ENCODE measurements around the gene CASP2. TPM values are rescaled to one million over a fixed set of nuclear protein-coding genes. Genes with fewer than 3 reads are reported as not detected.
A peak's percentile ranks its signal among the peaks of the same experiment; 100 is the strongest.

Gene CASP2
- polyA plus RNA-seq, 1 of the 3 experiments (the other 2 are of a cell fraction) = 19.7 TPM

DNA sequence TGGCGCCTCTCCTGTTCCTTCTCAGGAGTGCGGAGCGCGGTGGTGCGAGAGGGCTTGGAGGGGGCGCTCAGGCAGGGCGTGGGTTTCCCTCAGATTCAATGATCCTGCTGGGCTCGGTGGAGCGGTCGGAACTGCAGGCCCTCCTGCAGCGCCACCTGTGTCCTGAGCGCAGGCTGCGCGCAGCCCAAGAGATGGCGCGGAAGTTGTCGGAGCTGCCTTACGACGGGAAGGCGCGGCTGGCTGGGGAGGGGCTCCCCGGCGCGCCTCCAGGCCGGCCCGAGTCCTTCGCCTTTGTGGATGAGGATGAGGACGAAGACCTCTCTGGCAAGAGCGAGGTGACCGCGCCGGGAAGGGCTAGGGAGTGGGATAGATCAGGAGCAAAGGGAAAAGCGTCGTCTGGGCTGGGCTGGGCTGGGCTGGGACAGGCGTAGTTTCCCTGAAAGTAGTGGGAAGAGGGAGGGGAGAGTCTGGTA, 57.3 kb downstream of the CASP2 start:
- no peaks in the 10 kb centered on the region for H3K79me2 ChIP-seq (ENCODE audit: insufficient read depth)
- CTCF ChIA-PET = interaction anchor here (0.8 to 1.9 kb wide), 13 partner anchors 9 to 841 kb away, joined by 3 to 10 read pairs (median 4); partner anchors contain the start of gene CLCN1
- 8% methylated on average over 29 of the region's 35 CpGs for WGBS (ENCODE audit: low lambda C conversion rate)
- H2AFZ ChIP-seq (ENCODE audit: low read depth) = peak overlapping the region; percentile 70; the same call in 1 of the 2 replicates
- no peaks in the 10 kb centered on the region for H4K20me1 ChIP-seq (ENCODE audit: insufficient read depth)
- peak overlapping the region; percentile 9 to 26; a peak in 2 of 4 replicates for H3K4me3 ChIP-seq (ENCODE audit: low read depth in 2 of 2, low read length in 1 of 2)
- peak; percentile 71 for DNase-seq
- H3K9ac ChIP-seq = no peak overlapping the region
- POLR2A ChIA-PET = interaction anchor here (0.6 kb wide), 1 partner anchor 9 kb away, joined by 3 read pairs; no protein-coding TSS in a partner anchor
- H3K36me3 ChIP-seq (replicated peaks in 1 of 2; ENCODE audit: control insufficient read depth in 1 of 2, insufficient read depth in 2 of 2, low read length in 1 of 2) = no peaks in the 10 kb centered on the region
- no peaks in the 10 kb centered on the region; a peak in 1 of 4 replicates for H3K4me1 ChIP-seq (ENCODE audit: control insufficient read depth in 1 of 2, insufficient read depth in 2 of 2, low read depth in 1 of 2, low read length in 1 of 2)
- H3K4me2 ChIP-seq = peak overlapping the region; percentile 53; the same call in 1 of the 2 replicates
- no peaks in the 10 kb centered on the region for H3K9me3 ChIP-seq
- no peaks in the 10 kb centered on the region for H3K27me3 ChIP-seq (ENCODE audit: insufficient read depth)
- no peaks in the 10 kb centered on the region for H3K9me2 ChIP-seq
- H3K27ac ChIP-seq (ENCODE audit: low read depth in 2 of 2, low read length in 1 of 2) = no peak overlapping the region
- no peaks in the 10 kb centered on the region for H3F3A ChIP-seq (replicated peaks; ENCODE audit: insufficient read depth)
- TF ChIP-seq ELF1 (IDR thresholded peaks at IDR 0.05) (0 out of 2 replicates have a peak, but pooled peaks have one; percentile 37), RFX5 (IDR thresholded peaks at IDR 0.05; ENCODE audit: low read length) (no peak), FOSL2 (IDR thresholded peaks at IDR 0.05; ENCODE audit: borderline replicate concordance, low read depth) (no peak), RAD21 (IDR thresholded peaks at IDR 0.05; ENCODE audit: low read length) (peak; percentile 47), CHD2 (IDR thresholded peaks at IDR 0.05; ENCODE audit: low read length, partially characterized antibody) (no peak)
- TF ChIP-seq, protein P1, sequence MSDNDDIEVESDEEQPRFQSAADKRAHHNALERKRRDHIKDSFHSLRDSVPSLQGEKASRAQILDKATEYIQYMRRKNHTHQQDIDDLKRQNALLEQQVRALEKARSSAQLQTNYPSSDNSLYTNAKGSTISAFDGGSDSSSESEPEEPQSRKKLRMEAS (IDR thresholded peaks at IDR 0.05; ENCODE audit: low read depth) = peak; percentile 79
- TF ChIP-seq, protein P2, sequence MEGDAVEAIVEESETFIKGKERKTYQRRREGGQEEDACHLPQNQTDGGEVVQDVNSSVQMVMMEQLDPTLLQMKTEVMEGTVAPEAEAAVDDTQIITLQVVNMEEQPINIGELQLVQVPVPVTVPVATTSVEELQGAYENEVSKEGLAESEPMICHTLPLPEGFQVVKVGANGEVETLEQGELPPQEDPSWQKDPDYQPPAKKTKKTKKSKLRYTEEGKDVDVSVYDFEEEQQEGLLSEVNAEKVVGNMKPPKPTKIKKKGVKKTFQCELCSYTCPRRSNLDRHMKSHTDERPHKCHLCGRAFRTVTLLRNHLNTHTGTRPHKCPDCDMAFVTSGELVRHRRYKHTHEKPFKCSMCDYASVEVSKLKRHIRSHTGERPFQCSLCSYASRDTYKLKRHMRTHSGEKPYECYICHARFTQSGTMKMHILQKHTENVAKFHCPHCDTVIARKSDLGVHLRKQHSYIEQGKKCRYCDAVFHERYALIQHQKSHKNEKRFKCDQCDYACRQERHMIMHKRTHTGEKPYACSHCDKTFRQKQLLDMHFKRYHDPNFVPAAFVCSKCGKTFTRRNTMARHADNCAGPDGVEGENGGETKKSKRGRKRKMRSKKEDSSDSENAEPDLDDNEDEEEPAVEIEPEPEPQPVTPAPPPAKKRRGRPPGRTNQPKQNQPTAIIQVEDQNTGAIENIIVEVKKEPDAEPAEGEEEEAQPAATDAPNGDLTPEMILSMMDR (IDR thresholded peaks at IDR 0.05) = peak; percentile 61
- TF ChIP-seq, protein P3, sequence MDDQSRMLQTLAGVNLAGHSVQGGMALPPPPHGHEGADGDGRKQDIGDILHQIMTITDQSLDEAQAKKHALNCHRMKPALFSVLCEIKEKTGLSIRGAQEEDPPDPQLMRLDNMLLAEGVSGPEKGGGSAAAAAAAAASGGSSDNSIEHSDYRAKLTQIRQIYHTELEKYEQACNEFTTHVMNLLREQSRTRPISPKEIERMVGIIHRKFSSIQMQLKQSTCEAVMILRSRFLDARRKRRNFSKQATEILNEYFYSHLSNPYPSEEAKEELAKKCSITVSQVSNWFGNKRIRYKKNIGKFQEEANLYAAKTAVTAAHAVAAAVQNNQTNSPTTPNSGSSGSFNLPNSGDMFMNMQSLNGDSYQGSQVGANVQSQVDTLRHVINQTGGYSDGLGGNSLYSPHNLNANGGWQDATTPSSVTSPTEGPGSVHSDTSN (IDR thresholded peaks at IDR 0.05) = no peak

DNA sequence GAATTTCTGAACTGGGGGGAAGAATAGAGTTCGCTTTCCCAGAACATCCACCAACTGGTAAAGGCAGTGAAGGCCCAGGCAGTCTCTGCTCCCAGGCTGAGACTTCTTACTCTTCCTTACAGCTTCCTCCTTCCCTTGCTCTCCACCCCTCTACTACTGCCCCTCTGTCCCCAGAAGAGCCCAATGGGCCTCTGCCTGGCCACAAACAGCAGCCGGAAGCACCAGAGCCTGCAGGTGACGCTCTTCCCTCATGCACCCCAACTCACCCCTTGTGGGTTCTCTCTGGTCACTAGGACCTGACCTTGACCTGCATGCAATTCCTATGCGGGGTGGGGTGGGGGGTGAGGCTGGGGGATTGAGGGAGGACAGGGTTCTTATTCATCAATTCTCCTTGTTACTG, 57.9 kb downstream of the CASP2 start:
- Histone ChIP-seq H3K4me1 (ENCODE audit: control insufficient read depth in 1 of 2, insufficient read depth in 2 of 2, low read depth in 1 of 2, low read length in 1 of 2) (no peaks in the 10 kb centered on the region; a peak in 1 of 4 replicates), H3F3A (replicated peaks; ENCODE audit: insufficient read depth) (no peaks in the 10 kb centered on the region), H3K27me3 (ENCODE audit: insufficient read depth) (no peaks in the 10 kb centered on the region), H3K4me2 (no peak overlapping the region), H3K27ac (ENCODE audit: low read depth in 2 of 2, low read length in 1 of 2) (no peak overlapping the region), H4K20me1 (ENCODE audit: insufficient read depth) (no peaks in the 10 kb centered on the region), H3K9me2 (no peaks in the 10 kb centered on the region), H3K36me3 (replicated peaks in 1 of 2; ENCODE audit: control insufficient read depth in 1 of 2, insufficient read depth in 2 of 2, low read length in 1 of 2) (no peaks in the 10 kb centered on the region), H2AFZ (ENCODE audit: low read depth) (no peak overlapping the region), H3K4me3 (ENCODE audit: low read depth in 2 of 2, low read length in 1 of 2) (no peak overlapping the region), H3K79me2 (ENCODE audit: insufficient read depth) (no peaks in the 10 kb centered on the region), H3K9me3 (no peaks in the 10 kb centered on the region), H3K9ac (no peak overlapping the region)
- no peak for TF ChIP-seq FOXJ3 (CRISPR knock-in tag; IDR thresholded peaks at IDR 0.05)
- no peak for TF ChIP-seq GATA2 (CRISPR knock-in tag; IDR thresholded peaks at IDR 0.05)
- TF ChIP-seq CHD2 (IDR thresholded peaks at IDR 0.05; ENCODE audit: low read length, partially characterized antibody) = no peak
- TF ChIP-seq, protein P3 (IDR thresholded peaks at IDR 0.05) = no peak
- TF ChIP-seq, protein P4, sequence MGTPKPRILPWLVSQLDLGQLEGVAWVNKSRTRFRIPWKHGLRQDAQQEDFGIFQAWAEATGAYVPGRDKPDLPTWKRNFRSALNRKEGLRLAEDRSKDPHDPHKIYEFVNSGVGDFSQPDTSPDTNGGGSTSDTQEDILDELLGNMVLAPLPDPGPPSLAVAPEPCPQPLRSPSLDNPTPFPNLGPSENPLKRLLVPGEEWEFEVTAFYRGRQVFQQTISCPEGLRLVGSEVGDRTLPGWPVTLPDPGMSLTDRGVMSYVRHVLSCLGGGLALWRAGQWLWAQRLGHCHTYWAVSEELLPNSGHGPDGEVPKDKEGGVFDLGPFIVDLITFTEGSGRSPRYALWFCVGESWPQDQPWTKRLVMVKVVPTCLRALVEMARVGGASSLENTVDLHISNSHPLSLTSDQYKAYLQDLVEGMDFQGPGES (IDR thresholded peaks at IDR 0.05; ENCODE audit: low read depth, low read length) = no peak
- TF ChIP-seq MEF2A (IDR thresholded peaks at IDR 0.05; ENCODE audit: borderline replicate concordance, low read depth) = no peak
- TF ChIP-seq, protein P2 (IDR thresholded peaks at IDR 0.05) = no peak
- CTCF ChIA-PET = interaction anchor here (0.8 to 1.9 kb wide), 10 partner anchors 9 to 131 kb away, joined by 3 to 10 read pairs (median 4); partner anchors contain the start of gene CLCN1
- DNase-seq = no peak
- WGBS (ENCODE audit: low lambda C conversion rate) = 87% methylated on average over 4 of the region's 4 CpGs
- POLR2A ChIA-PET = no interaction called here

Measured in SK-N-SH (cell line).